Panc1 (cell line): Measurements from ENCODE around the gene HMCN2. TPM values are rescaled to one million over a fixed set of nuclear protein-coding genes. Genes with fewer than 3 reads are reported as not detected.

Experiments
- ATAC-seq: fragments of 200-7000 bp; cut with Tn5 transposase; 2 replicates; pipeline ENCODE4 v1.9.1; 2020; ENCODE audit warnings: mild to moderate bottlenecking, moderate library complexity
- BruUV-seq: library from RNA; stranded (reverse); fragments of 400-500 nt; replicated peaks from 2 replicates; lab custom pipeline; 2021; lab: Mats Ljungman, UMichigan
- CTCF ChIA-PET: fragments of 300-600 bp; sonication (Branson Sonifier 250); formaldehyde crosslinking; loops from one replicate; lab custom pipeline; 2022; ENCODE audit warnings: antibody characterized with exemption; lab: Charles Lee
- POLR2A ChIA-PET: fragments of 300-600 bp; sonication (Branson Sonifier 250); formaldehyde crosslinking; loops from one replicate; lab custom pipeline; 2022; ENCODE audit warnings: antibody characterized with exemption; lab: Charles Lee
- DNase-seq: peaks from one replicate; pipeline ENCODE4 v3.0.0-alpha.2; 2010; ENCODE audit warnings: low read depth, low spot score
- H3K27ac ChIP-seq: 2 replicates; pipeline ENCODE4 v1.5.1; 2011; ENCODE audit warnings: mild to moderate bottlenecking, low read length, inconsistent platforms
- H3K27me3 ChIP-seq: fragments of 200-500 bp; sonication (Bioruptor generic); 2 replicates; pipeline ENCODE4 v1.6.0; 2014; ENCODE audit warnings: low read length, inconsistent platforms; ENCODE audit not compliant: control insufficient read depth, insufficient read depth
- H3K36me3 ChIP-seq: fragments of 200-500 bp; sonication (Bioruptor generic); 2 replicates; pipeline ENCODE4 v1.5.1; 2014; ENCODE audit warnings: inconsistent platforms, mild to moderate bottlenecking, low read length, moderate library complexity; ENCODE audit not compliant: control insufficient read depth, insufficient read depth
- H3K4me1 ChIP-seq: 2 replicates; pipeline ENCODE4 v1.5.1; 2011; ENCODE audit warnings: inconsistent platforms, mild to moderate bottlenecking, low read length, moderate library complexity; ENCODE audit not compliant: control insufficient read depth, insufficient read depth
- H3K4me3 ChIP-seq, 2 experiments: 2 replicates each; pipeline ENCODE4 v1.5.1; 2011 to 2012; ENCODE audit warnings: low read depth in 2 of 2, low read length in 2 of 2, mild to moderate bottlenecking in 2 of 2, inconsistent platforms in 1 of 2, moderate library complexity in 1 of 2
- H3K9me3 ChIP-seq: fragments of 200-500 bp; sonication (Bioruptor generic); 2 replicates; pipeline ENCODE4 v1.5.1; 2014; ENCODE audit warnings: low read depth, mild to moderate bottlenecking, inconsistent platforms, low read length, moderate library complexity; ENCODE audit not compliant: control insufficient read depth, insufficient read depth
- CTCF ChIP-seq: fragments of 450-650 bp; IDR thresholded peaks from 2 replicates; pipeline ENCODE4 v1.5.1; 2017; ENCODE audit warnings: mild to moderate bottlenecking
- POLR2AphosphoS5 ChIP-seq: IDR thresholded peaks from 2 replicates; pipeline ENCODE4 v1.6.1; 2012; ENCODE audit warnings: mild to moderate bottlenecking, low read depth, low read length, moderate library complexity
- REST ChIP-seq, 2 experiments: IDR thresholded peaks; 2 replicates each; pipeline ENCODE4 v1.6.1; 2011 to 2012; ENCODE audit warnings: low read depth in 2 of 2, control low read depth in 1 of 2, low read length in 1 of 2, mild to moderate bottlenecking in 1 of 2, moderate library complexity in 1 of 2; ENCODE audit not compliant: insufficient read depth in 1 of 2
- SIN3A ChIP-seq: IDR thresholded peaks from 2 replicates; pipeline ENCODE4 v1.6.1; 2012; ENCODE audit warnings: low read depth, mild to moderate bottlenecking, low read length, moderate library complexity, borderline replicate concordance; ENCODE audit not compliant: insufficient read depth
- TCF7L2 ChIP-seq: IDR thresholded peaks from 2 replicates; pipeline ENCODE4 v1.6.1; 2011; ENCODE audit warnings: mild to moderate bottlenecking, low read depth, low read length, inconsistent platforms
- in situ Hi-C: cut with HindIII; loops from 2 replicates; pipeline ENCODE4 v1.10.0; 2016; ENCODE audit warnings: low sequenced_read_pairs, low pct_unique_long_range_greater_than_20kb
- intact Hi-C: fragments of 100-400 bp; cut with micrococcal nuclease; formaldehyde crosslinking; loops from one replicate; pipeline ENCODE4 v1.10.0; 2022; ENCODE audit not compliant: unreplicated experiment
- total RNA-seq: library from RNA; stranded (reverse); gene quantifications from one replicate; pipeline ENCODE4 v1.2.1, GENCODE V29; 2021; ENCODE audit not compliant: unreplicated experiment

HMCN2 gene
- total RNA-seq, 1 experiment from 2014 or later: 0.05 TPM

GRCh38 chr9:130260816-130261765, 4.5 kb upstream of the HMCN2 start:
- no peak for ATAC-seq
- intact Hi-C loops (no loop called here), in situ Hi-C loops (no loop called here)
- no peak for DNase-seq
- H3K27ac ChIP-seq: no peak overlapping the region
- no TSS peak for BruUV-seq
- H3K27me3 ChIP-seq: no peaks in the 10 kb centered on the region; the same call in 1 of the 2 replicates
- CTCF ChIA-PET: no interaction called here
- H3K4me3 ChIP-seq: no peak overlapping the region
- no peak for TF ChIP-seq SIN3A
- no peak for TF ChIP-seq CTCF
- TF ChIP-seq REST (IDR thresholded peaks at IDR 0.05; ENCODE audit: insufficient read depth in 1 of 2, low read depth in 2 of 2, low read length in 1 of 2): no peak
- TF ChIP-seq TCF7L2: no peak
- no peak for TF ChIP-seq POLR2AphosphoS5
- no peaks in the 10 kb centered on the region for H3K36me3 ChIP-seq
- no peaks in the 10 kb centered on the region for H3K9me3 ChIP-seq
- peaks cover 3% of the 10 kb centered on the region; the same call in 1 of the 2 replicates for H3K4me1 ChIP-seq
- POLR2A ChIA-PET: no interaction called here

GRCh38 chr9:130262061-130262745, 3.4 kb upstream of the HMCN2 start:
- Histone ChIP-seq H3K27me3 (no peaks in the 10 kb centered on the region; the same call in 1 of the 2 replicates), H3K4me3 (no peak overlapping the region), H3K9me3 (no peaks in the 10 kb centered on the region), H3K36me3 (no peaks in the 10 kb centered on the region), H3K27ac (no peak overlapping the region), H3K4me1 (peaks cover 3% of the 10 kb centered on the region; the same call in 1 of the 2 replicates)
- ChIA-PET POLR2A (no interaction called here), CTCF (no interaction called here)
- no TSS peak for BruUV-seq
- TF ChIP-seq CTCF: no peak
- no peak for ATAC-seq
- no peak for DNase-seq
- in situ Hi-C loops: no loop called here
- intact Hi-C loops: no loop called here
